Stimulated activated naive CD4-positive, alpha-beta T cell (primary cell): Measurements from ENCODE around the gene TTC21A.
"Not testable (repeated sequence)": the region's sequence is repeated elsewhere in the genome, so short reads cannot be mapped to it uniquely, and the experiment has no call there.

Experiments
- DNase-seq, 6 experiments: peaks; one replicate each; lab custom pipeline; 2025; lab: John Stamatoyannopoulos, UW

TTC21A gene

GRCh38 chr3:39107388-39108199, at the start of gene TTC21A, which contains the start of gene GORASP1:
Gene TTC21A, plus strand, starts transcription at chr3:39107680. Its CDS starts 158 bp downstream, at chr3:39107838.
Gene GORASP1, minus strand, starts transcription at chr3:39107627. Its CDS starts 86 bp downstream, at chr3:39107541.
- peak; percentile 13 to 64 (median 54) for DNase-seq

GRCh38 chr3:39061228-39061627, 46.3 kb upstream of the TTC21A start:
- DNase-seq = not testable (repeated sequence)

- DNase-seq = no peak
Measured at GRCh38 chr3:39062180-39062579, 45.3 kb upstream of the TTC21A start.

- no peak for DNase-seq
Measured at GRCh38 chr3:39063143-39063542, 44.3 kb upstream of the TTC21A start.

- DNase-seq = no peak
Measured at GRCh38 chr3:39064646-39065045, 42.8 kb upstream of the TTC21A start.

GRCh38 chr3:39065197-39065596, 42.3 kb upstream of the TTC21A start:
- DNase-seq = peak in 2 of 6 experiments; percentile 9 to 23

- no peak for DNase-seq
Measured at GRCh38 chr3:39067286-39067685, 40.2 kb upstream of the TTC21A start.

- no peak for DNase-seq
Measured at GRCh38 chr3:39068556-39068955, 38.9 kb upstream of the TTC21A start.

GRCh38 chr3:39075910-39076309, 31.6 kb upstream of the TTC21A start:
- no peak for DNase-seq

GRCh38 chr3:39079530-39079929, 27.9 kb upstream of the TTC21A start:
- DNase-seq = no peak

- DNase-seq = no peak
Measured at GRCh38 chr3:39080026-39080425, 27.5 kb upstream of the TTC21A start.

GRCh38 chr3:39082666-39083313, 24.7 kb upstream of the TTC21A start:
- DNase-seq = no peak

- no peak for DNase-seq
Measured at GRCh38 chr3:39086144-39086543, 21.3 kb upstream of the TTC21A start.

GRCh38 chr3:39088456-39088855, 19.0 kb upstream of the TTC21A start:
- DNase-seq = no peak

- no peak for DNase-seq
Measured at GRCh38 chr3:39088889-39089288, 18.6 kb upstream of the TTC21A start.

- no peak for DNase-seq
Measured at GRCh38 chr3:39090922-39091321, 16.6 kb upstream of the TTC21A start.

GRCh38 chr3:39094851-39095677, 12.4 kb upstream of the TTC21A start:
- DNase-seq = no peak

- no peak for DNase-seq
Measured at GRCh38 chr3:39095778-39096177, 11.7 kb upstream of the TTC21A start.

GRCh38 chr3:39096775-39097174, 10.7 kb upstream of the TTC21A start:
- no peak for DNase-seq

GRCh38 chr3:39097716-39098472, 9.6 kb upstream of the TTC21A start:
- DNase-seq = no peak

- no peak for DNase-seq
Measured at GRCh38 chr3:39098473-39099000, 8.9 kb upstream of the TTC21A start.
